Measurements from ENCODE around the gene POLR3E. TPM values are rescaled to one million over a fixed set of nuclear protein-coding genes. Genes with fewer than 3 reads are reported as not detected.
A peak's percentile ranks its signal among the peaks of the same experiment; 100 is the strongest.

POLR3E gene
- total RNA-seq, 4 donors from 2014 or later: 48.1 to 102 (median 67.0) TPM

- Histone ChIP-seq H3K27ac (no peak overlapping the region), H3K4me3 (no peak overlapping the region), H3K9me3 (no peaks in the 10 kb centered on the region), H3K4me1 (peaks cover 0 to 10% (median 0%) of the 10 kb centered on the region in 4 donors), H3K36me3 (peaks cover 0 to 92% (median 30%) of the 10 kb centered on the region in 3 donors), H3K27me3 (no peaks in the 10 kb centered on the region)
- 43 to 50% methylated on average over 14 to 15 of the region's 16 CpGs for WGBS, 2 donors
- TF ChIP-seq POLR2A (IDR thresholded peaks at IDR 0.05) (no peak), EP300 (IDR thresholded peaks at IDR 0.05) (peak in 1 of 2 donors; percentile 28), CTCF (IDR thresholded peaks at IDR 0.05) (peak; percentile 69 to 85 (median 78))
- DNase-seq (ENCODE audit: low spot score in 2 of 2): peak; percentile 58 to 60
Measured at GRCh38 chr16:22321340-22322001, 24.3 kb downstream of the POLR3E start.

GRCh38 chr16:22322021-22322471 lies 24.8 kb downstream of the POLR3E start:
- H3K27ac ChIP-seq: no peak overlapping the region
- DNase-seq (ENCODE audit: low spot score in 2 of 2): no peak
- H3K36me3 ChIP-seq: peaks cover 0 to 92% (median 29%) of the 10 kb centered on the region in 3 donors
- TF ChIP-seq EP300 (IDR thresholded peaks at IDR 0.05) (no peak), POLR2A (IDR thresholded peaks at IDR 0.05) (no peak)
- H3K4me1 ChIP-seq: peaks cover 0 to 10% (median 0%) of the 10 kb centered on the region in 4 donors
- H3K9me3 ChIP-seq: no peaks in the 10 kb centered on the region
- no peaks in the 10 kb centered on the region for H3K27me3 ChIP-seq
- H3K4me3 ChIP-seq: no peak overlapping the region
- WGBS, 2 donors: 92 to 97% methylated on average over 11 of the region's 11 CpGs

- Histone ChIP-seq H3K4me1 (peaks cover 0 to 10% (median 0%) of the 10 kb centered on the region in 4 donors), H3K27me3 (no peaks in the 10 kb centered on the region), H3K9me3 (no peaks in the 10 kb centered on the region), H3K27ac (no peak overlapping the region), H3K36me3 (peaks cover 0 to 92% (median 34%) of the 10 kb centered on the region in 3 donors), H3K4me3 (no peak overlapping the region)
- no peak for TF ChIP-seq POLR2A (IDR thresholded peaks at IDR 0.05)
- no peak for TF ChIP-seq EP300 (IDR thresholded peaks at IDR 0.05)
- no peak for TF ChIP-seq CTCF (IDR thresholded peaks at IDR 0.05)
- DNase-seq (ENCODE audit: low spot score in 2 of 2): no peak
- 87 to 93% methylated on average over 17 of the region's 17 CpGs for WGBS, 2 donors
Measured at GRCh38 chr16:22322741-22323140, 25.5 kb downstream of the POLR3E start.

- Histone ChIP-seq H3K4me1 (peaks cover 0 to 10% (median 0%) of the 10 kb centered on the region in 4 donors), H3K9me3 (no peaks in the 10 kb centered on the region), H3K27me3 (no peaks in the 10 kb centered on the region), H3K27ac (no peak overlapping the region), H3K36me3 (peaks cover 0 to 92% (median 40%) of the 10 kb centered on the region in 3 donors), H3K4me3 (no peak overlapping the region)
- DNase-seq (ENCODE audit: low spot score in 2 of 2): no peak
- TF ChIP-seq EP300 (IDR thresholded peaks at IDR 0.05): no peak
- TF ChIP-seq POLR2A (IDR thresholded peaks at IDR 0.05): no peak
- no peak for TF ChIP-seq CTCF (IDR thresholded peaks at IDR 0.05)
- 86 to 87% methylated on average over 7 to 12 of the region's 12 CpGs for WGBS, 2 donors
Measured at GRCh38 chr16:22323173-22323958, 26.2 kb downstream of the POLR3E start.

GRCh38 chr16:22323959-22324786 lies 27.0 kb downstream of the POLR3E start:
- WGBS, 2 donors: 83 to 84% methylated on average over 21 to 22 of the region's 24 CpGs
- Histone ChIP-seq H3K4me3 (no peak overlapping the region), H3K4me1 (peaks cover 0 to 10% (median 0%) of the 10 kb centered on the region in 4 donors), H3K36me3 (peaks cover 0 to 92% (median 45%) of the 10 kb centered on the region in 3 donors), H3K9me3 (no peaks in the 10 kb centered on the region), H3K27me3 (no peaks in the 10 kb centered on the region), H3K27ac (no peak overlapping the region)
- no peak for DNase-seq (ENCODE audit: low spot score in 2 of 2)
- TF ChIP-seq CTCF (IDR thresholded peaks at IDR 0.05) (no peak), POLR2A (IDR thresholded peaks at IDR 0.05) (no peak), EP300 (IDR thresholded peaks at IDR 0.05) (no peak)

All from tibial nerve (tissue), 4 donors.